Smooth muscle cell (in vitro differentiated cells): ENCODE measurements around the gene XIRP1. TPM values are rescaled to one million over a fixed set of nuclear protein-coding genes. Genes with fewer than 3 reads are reported as not detected.

Experiments
- DNase-seq: peaks from one replicate; lab custom pipeline; 2025; ENCODE audit not compliant: unreplicated experiment; lab: John Stamatoyannopoulos, UW
- H2AFZ ChIP-seq: fragments of 200-600 bp; sonication (generic); 2 replicates; pipeline ENCODE4 v1.6.0; 2016; ENCODE audit warnings: antibody characterized with exemption, low read depth, mild to moderate bottlenecking
- H3F3A ChIP-seq: fragments of 200-600 bp; sonication (generic); 2 replicates; pipeline ENCODE4 v1.6.0; 2017; ENCODE audit warnings: antibody characterized with exemption, low read depth
- H3K27ac ChIP-seq: fragments of 200-600 bp; sonication (generic); 2 replicates; pipeline ENCODE4 v1.5.1; 2016; ENCODE audit warnings: low read depth, mild to moderate bottlenecking
- H3K27me3 ChIP-seq: fragments of 200-600 bp; sonication (generic); 2 replicates; pipeline ENCODE4 v1.6.1; 2016; ENCODE audit warnings: low read depth, mild to moderate bottlenecking
- H3K36me3 ChIP-seq: fragments of 200-600 bp; sonication (generic); 2 replicates; pipeline ENCODE4 v1.5.1; 2016; ENCODE audit warnings: low read depth
- H3K4me1 ChIP-seq: fragments of 200-600 bp; sonication (generic); 2 replicates; pipeline ENCODE4 v1.5.1; 2016; ENCODE audit warnings: low read depth
- H3K4me2 ChIP-seq: fragments of 200-600 bp; sonication (generic); 2 replicates; pipeline ENCODE4 v1.6.0; 2016; ENCODE audit warnings: mild to moderate bottlenecking
- H3K4me3 ChIP-seq: fragments of 200-600 bp; sonication (generic); 2 replicates; pipeline ENCODE4 v1.5.1; 2016; ENCODE audit warnings: mild to moderate bottlenecking
- H3K79me2 ChIP-seq: fragments of 200-600 bp; sonication (generic); 2 replicates; pipeline ENCODE4 v1.6.0; 2016; ENCODE audit warnings: low read depth, mild to moderate bottlenecking
- H3K9ac ChIP-seq: fragments of 200-600 bp; sonication (generic); 2 replicates; pipeline ENCODE4 v1.6.0; 2016; ENCODE audit warnings: low read depth
- H3K9me3 ChIP-seq: fragments of 200-600 bp; sonication (generic); replicated peaks from 2 replicates; pipeline ENCODE4 v1.5.1; 2016; ENCODE audit warnings: low read depth
- H4K20me1 ChIP-seq: fragments of 200-600 bp; sonication (generic); 2 replicates; pipeline ENCODE4 v1.6.0; 2016; ENCODE audit warnings: low read depth
- CTCF ChIP-seq: fragments of 200-600 bp; sonication (generic); IDR thresholded peaks from 2 replicates; pipeline ENCODE4 v1.5.1; 2017; ENCODE audit warnings: borderline replicate concordance, mild to moderate bottlenecking, antibody characterized with exemption; ENCODE audit not compliant: insufficient read depth, poor library complexity, severe bottlenecking
- WGBS: methylation state at CpG from one replicate; pipeline ENCODE4 v1.1.7; 2016; ENCODE audit warnings: low lambda C conversion rate; 5-methylcytosine and 5-hydroxymethylcytosine counted together
- polyA plus RNA-seq: library from polyadenylated mRNA; unstranded; fragments of >200 nt; fragmentation: Nextera tagmentation; extraction: Ambion mirVana; gene quantifications from 2 replicates; pipeline ENCODE4 v1.2.1, GENCODE V29; 2016
- total RNA-seq: library from RNA; depleted of rRNA; stranded (reverse); fragments of >200 nt; gene quantifications from 2 replicates; pipeline ENCODE4 v1.2.3, GENCODE V29; 2014

Gene XIRP1
- total and polyA plus RNA-seq, 2 experiments from 2014 or later, result 0.13 to 0.75 TPM

- H3K4me2 ChIP-seq, result no peak overlapping the region
- DNase-seq, result no peak
- H3F3A ChIP-seq, result peaks cover 7% of the 10 kb centered on the region
- WGBS, result 95% methylated on average over 7 of the region's 7 CpGs
- peak overlapping the region; percentile 71 for H3K27ac ChIP-seq
- no peaks in the 10 kb centered on the region for H3K27me3 ChIP-seq
- H3K4me1 ChIP-seq, result peaks cover 17% of the 10 kb centered on the region
- H3K9me3 ChIP-seq, result no peaks in the 10 kb centered on the region
- H3K79me2 ChIP-seq, result peaks cover 8% of the 10 kb centered on the region
- no peak overlapping the region for H2AFZ ChIP-seq
- peaks cover 9% of the 10 kb centered on the region for H4K20me1 ChIP-seq
- TF ChIP-seq CTCF, result no peak
- H3K4me3 ChIP-seq, result no peak overlapping the region
- no peak overlapping the region for H3K9ac ChIP-seq
- H3K36me3 ChIP-seq, result no peaks in the 10 kb centered on the region
These were observed 35.0 kb downstream of the XIRP1 start for GRCh38 chr3:39157359-39157758.

- Histone ChIP-seq H3K79me2 (peaks cover 17% of the 10 kb centered on the region), H3K4me1 (peaks cover 17% of the 10 kb centered on the region), H3K4me3 (no peak overlapping the region), H3K4me2 (no peak overlapping the region), H3K27me3 (no peaks in the 10 kb centered on the region), H3K27ac (peak overlapping the region; percentile 33), H3K36me3 (no peaks in the 10 kb centered on the region), H2AFZ (peak overlapping the region; percentile 31), H4K20me1 (peaks cover 19% of the 10 kb centered on the region), H3K9ac (no peak overlapping the region), H3F3A (peaks cover 16% of the 10 kb centered on the region), H3K9me3 (no peaks in the 10 kb centered on the region)
- TF ChIP-seq CTCF, result no peak
- 71% methylated on average over 4 of the region's 4 CpGs for WGBS
- DNase-seq, result no peak
These were observed 36.0 kb downstream of the XIRP1 start for GRCh38 chr3:39156421-39156820.

GRCh38 chr3:39154280-39155021 lies 37.9 kb downstream of the XIRP1 start:
- Histone ChIP-seq H3K4me2 (peak overlapping the region; percentile 77), H3K27ac (peak overlapping the region; percentile 97), H3K4me3 (peak overlapping the region; percentile 80)

More at GRCh38 chr3:39154280-39155021, 37.9 kb downstream of the XIRP1 start:
- H3K36me3 ChIP-seq, result no peaks in the 10 kb centered on the region
- peak overlapping the region; percentile 56 for H3K9ac ChIP-seq
- peaks cover 38% of the 10 kb centered on the region for H4K20me1 ChIP-seq
- peaks cover 33% of the 10 kb centered on the region for H3F3A ChIP-seq
- WGBS, result 14% methylated on average over 18 of the region's 18 CpGs
- no peaks in the 10 kb centered on the region for H3K9me3 ChIP-seq
- no peak overlapping the region for H2AFZ ChIP-seq
- TF ChIP-seq CTCF, result no peak
- peaks cover 32% of the 10 kb centered on the region for H3K79me2 ChIP-seq
- DNase-seq, result no peak
- peaks cover 30% of the 10 kb centered on the region for H3K4me1 ChIP-seq
- H3K27me3 ChIP-seq, result no peaks in the 10 kb centered on the region
